HG03095 (cell line): ENCODE measurements around the gene RELCH.

Experiments used
- ATAC-seq: cut with Tn5 transposase; IDR thresholded peaks from one replicate; pipeline ENCODE4 v1.9.1; 2021; ENCODE audit warnings: moderate library complexity; ENCODE audit not compliant: unreplicated experiment

The RELCH gene

GRCh38 chr18:62318228-62319180 lies 131.4 kb downstream of the RELCH start:
- no peak for ATAC-seq

- ATAC-seq, result no peak
These were observed 134.1 kb downstream of the RELCH start for GRCh38 chr18:62321201-62321600.

- no peak for ATAC-seq
These were observed 136.6 kb downstream of the RELCH start for GRCh38 chr18:62323483-62324180.

- ATAC-seq, result no peak
These were observed 137.2 kb downstream of the RELCH start for GRCh38 chr18:62324181-62324828.

GRCh38 chr18:62324917-62325805 lies 138.1 kb downstream of the RELCH start, which contains the start of gene TNFRSF11A:
Gene TNFRSF11A (plus strand): TSS chr18:62325310. CDS start chr18:62325353, 43 bp downstream.
- ATAC-seq, result peak; percentile 56

GRCh38 chr18:62325806-62326645 lies 139.0 kb downstream of the RELCH start:
- no peak for ATAC-seq

- no peak for ATAC-seq
These were observed 139.7 kb downstream of the RELCH start for GRCh38 chr18:62326646-62327348.

GRCh38 chr18:62327977-62328376 lies 140.9 kb downstream of the RELCH start:
- no peak for ATAC-seq

GRCh38 chr18:62328586-62329525 lies 141.8 kb downstream of the RELCH start:
- ATAC-seq, result no peak

GRCh38 chr18:62329691-62330454 lies 142.8 kb downstream of the RELCH start:
- ATAC-seq, result no peak

- no peak for ATAC-seq
These were observed 143.6 kb downstream of the RELCH start for GRCh38 chr18:62330650-62331049.

- no peak for ATAC-seq
These were observed 144.7 kb downstream of the RELCH start for GRCh38 chr18:62331581-62332356.

GRCh38 chr18:62332431-62332830 lies 145.4 kb downstream of the RELCH start:
- ATAC-seq, result no peak

GRCh38 chr18:62332964-62333695 lies 146.1 kb downstream of the RELCH start:
- ATAC-seq, result no peak

GRCh38 chr18:62334120-62334519 lies 147.1 kb downstream of the RELCH start:
- ATAC-seq, result no peak

GRCh38 chr18:62335494-62335893 lies 148.4 kb downstream of the RELCH start:
- no peak for ATAC-seq
